ENCODE results near the gene RARG.
A peak's percentile ranks its signal among the peaks of the same experiment; 100 is the strongest.

RARG gene

DNA sequence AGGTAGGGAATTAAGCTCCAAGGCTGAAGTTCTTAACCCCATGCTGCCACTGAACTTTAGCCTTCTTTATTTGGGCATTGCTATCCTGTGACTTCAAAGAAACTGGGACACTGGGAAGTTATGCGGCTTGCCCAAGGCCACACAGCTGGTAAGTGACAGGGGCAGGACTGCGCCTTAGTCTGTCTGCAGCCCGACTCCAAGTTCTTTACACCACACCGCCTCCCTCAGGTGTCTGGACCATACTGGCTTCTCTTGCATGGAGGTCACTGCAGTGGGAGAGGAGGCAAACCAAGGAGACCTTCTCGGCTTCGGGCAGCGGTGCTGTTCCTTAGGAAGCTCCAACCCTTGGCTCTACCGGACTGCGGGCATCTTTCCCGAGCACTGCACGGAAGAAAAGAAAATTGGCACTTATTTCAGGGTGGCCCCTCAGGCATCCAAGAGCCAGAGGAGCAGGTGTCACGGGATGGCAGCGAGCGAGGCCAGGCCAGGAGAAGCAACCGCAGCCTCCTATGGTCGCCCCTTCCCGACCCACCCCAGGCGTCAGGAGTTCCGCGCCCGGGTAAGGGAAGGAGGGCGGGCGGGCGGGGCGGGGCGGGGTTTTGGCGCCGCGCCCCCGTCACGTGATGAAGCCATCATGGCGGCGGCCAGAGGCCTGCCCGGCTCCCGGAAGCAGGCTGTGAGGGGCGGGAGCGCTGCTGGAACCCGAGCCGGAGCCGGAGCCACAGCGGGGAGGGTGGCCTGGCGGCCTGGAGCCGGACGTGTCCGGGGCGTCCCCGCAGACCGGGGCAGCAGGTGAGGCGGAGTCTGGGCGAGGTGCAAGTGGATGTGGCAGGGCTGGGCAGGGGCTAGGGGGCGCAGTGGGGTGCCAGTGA is 19.7 kb upstream of the RARG start (continued):
- TF ChIP-seq HOXA7 (CRISPR knock-in tag; IDR thresholded peaks at IDR 0.05; ENCODE audit: borderline replicate concordance) (no peak), ZNF555 (tag by site-specific recombination; conservative IDR thresholded peaks at IDR 0.05) (no peak), ZNF558 (tag by site-specific recombination; IDR thresholded peaks at IDR 0.05) (no peak; the same call in 1 of the 2 replicates), ZNF610 (tag by site-specific recombination; IDR thresholded peaks at IDR 0.05; ENCODE audit: borderline replicate concordance) (peak; percentile 73; the same call in 1 of the 2 replicates), ZNF394 (tag by site-specific recombination; IDR thresholded peaks at IDR 0.05; ENCODE audit: borderline replicate concordance) (no peak; the same call in 1 of the 2 replicates), ZNF48 (tag by site-specific recombination; IDR thresholded peaks at IDR 0.05) (no peak), SCRT2 (tag by site-specific recombination; IDR thresholded peaks at IDR 0.05) (0 out of 2 replicates have a peak, but pooled peaks have one; percentile 17), ZNF785 (tag by site-specific recombination; IDR thresholded peaks at IDR 0.05) (no peak), HOXC10 (CRISPR knock-in tag; IDR thresholded peaks at IDR 0.05) (no peak), ZNF596 (tag by site-specific recombination; IDR thresholded peaks at IDR 0.05) (no peak), KLF16 (tag by site-specific recombination; IDR thresholded peaks at IDR 0.05) (peak; percentile 89), ZSCAN16 (tag by site-specific recombination; IDR thresholded peaks at IDR 0.05) (no peak), ZNF146 (tag by site-specific recombination; IDR thresholded peaks at IDR 0.05) (no peak), GLI4 (tag by site-specific recombination; IDR thresholded peaks at IDR 0.05) (no peak), FEZF1 (tag by site-specific recombination; IDR thresholded peaks at IDR 0.05) (no peak), ZNF791 (tag by site-specific recombination; IDR thresholded peaks at IDR 0.05) (no peak), ZNF510 (tag by site-specific recombination; IDR thresholded peaks at IDR 0.05; ENCODE audit: insufficient replicate concordance) (no peak)
- TF ChIP-seq, protein P1, sequence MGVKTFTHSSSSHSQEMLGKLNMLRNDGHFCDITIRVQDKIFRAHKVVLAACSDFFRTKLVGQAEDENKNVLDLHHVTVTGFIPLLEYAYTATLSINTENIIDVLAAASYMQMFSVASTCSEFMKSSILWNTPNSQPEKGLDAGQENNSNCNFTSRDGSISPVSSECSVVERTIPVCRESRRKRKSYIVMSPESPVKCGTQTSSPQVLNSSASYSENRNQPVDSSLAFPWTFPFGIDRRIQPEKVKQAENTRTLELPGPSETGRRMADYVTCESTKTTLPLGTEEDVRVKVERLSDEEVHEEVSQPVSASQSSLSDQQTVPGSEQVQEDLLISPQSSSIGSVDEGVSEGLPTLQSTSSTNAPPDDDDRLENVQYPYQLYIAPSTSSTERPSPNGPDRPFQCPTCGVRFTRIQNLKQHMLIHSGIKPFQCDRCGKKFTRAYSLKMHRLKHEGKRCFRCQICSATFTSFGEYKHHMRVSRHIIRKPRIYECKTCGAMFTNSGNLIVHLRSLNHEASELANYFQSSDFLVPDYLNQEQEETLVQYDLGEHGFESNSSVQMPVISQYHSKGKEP (tag by site-specific recombination; IDR thresholded peaks at IDR 0.05): no peak
- TF ChIP-seq, protein P2, sequence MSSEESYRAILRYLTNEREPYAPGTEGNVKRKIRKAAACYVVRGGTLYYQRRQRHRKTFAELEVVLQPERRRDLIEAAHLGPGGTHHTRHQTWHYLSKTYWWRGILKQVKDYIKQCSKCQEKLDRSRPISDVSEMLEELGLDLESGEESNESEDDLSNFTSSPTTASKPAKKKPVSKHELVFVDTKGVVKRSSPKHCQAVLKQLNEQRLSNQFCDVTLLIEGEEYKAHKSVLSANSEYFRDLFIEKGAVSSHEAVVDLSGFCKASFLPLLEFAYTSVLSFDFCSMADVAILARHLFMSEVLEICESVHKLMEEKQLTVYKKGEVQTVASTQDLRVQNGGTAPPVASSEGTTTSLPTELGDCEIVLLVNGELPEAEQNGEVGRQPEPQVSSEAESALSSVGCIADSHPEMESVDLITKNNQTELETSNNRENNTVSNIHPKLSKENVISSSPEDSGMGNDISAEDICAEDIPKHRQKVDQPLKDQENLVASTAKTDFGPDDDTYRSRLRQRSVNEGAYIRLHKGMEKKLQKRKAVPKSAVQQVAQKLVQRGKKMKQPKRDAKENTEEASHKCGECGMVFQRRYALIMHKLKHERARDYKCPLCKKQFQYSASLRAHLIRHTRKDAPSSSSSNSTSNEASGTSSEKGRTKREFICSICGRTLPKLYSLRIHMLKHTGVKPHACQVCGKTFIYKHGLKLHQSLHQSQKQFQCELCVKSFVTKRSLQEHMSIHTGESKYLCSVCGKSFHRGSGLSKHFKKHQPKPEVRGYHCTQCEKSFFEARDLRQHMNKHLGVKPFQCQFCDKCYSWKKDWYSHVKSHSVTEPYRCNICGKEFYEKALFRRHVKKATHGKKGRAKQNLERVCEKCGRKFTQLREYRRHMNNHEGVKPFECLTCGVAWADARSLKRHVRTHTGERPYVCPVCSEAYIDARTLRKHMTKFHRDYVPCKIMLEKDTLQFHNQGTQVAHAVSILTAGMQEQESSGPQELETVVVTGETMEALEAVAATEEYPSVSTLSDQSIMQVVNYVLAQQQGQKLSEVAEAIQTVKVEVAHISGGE (tag by site-specific recombination; conservative IDR thresholded peaks at IDR 0.05; ENCODE audit: low read depth): peak; percentile 70
- TF ChIP-seq, protein P3, sequence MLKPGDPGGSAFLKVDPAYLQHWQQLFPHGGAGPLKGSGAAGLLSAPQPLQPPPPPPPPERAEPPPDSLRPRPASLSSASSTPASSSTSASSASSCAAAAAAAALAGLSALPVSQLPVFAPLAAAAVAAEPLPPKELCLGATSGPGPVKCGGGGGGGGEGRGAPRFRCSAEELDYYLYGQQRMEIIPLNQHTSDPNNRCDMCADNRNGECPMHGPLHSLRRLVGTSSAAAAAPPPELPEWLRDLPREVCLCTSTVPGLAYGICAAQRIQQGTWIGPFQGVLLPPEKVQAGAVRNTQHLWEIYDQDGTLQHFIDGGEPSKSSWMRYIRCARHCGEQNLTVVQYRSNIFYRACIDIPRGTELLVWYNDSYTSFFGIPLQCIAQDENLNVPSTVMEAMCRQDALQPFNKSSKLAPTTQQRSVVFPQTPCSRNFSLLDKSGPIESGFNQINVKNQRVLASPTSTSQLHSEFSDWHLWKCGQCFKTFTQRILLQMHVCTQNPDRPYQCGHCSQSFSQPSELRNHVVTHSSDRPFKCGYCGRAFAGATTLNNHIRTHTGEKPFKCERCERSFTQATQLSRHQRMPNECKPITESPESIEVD (tag by site-specific recombination; IDR thresholded peaks at IDR 0.05): no peak
- TF ChIP-seq, protein P4, sequence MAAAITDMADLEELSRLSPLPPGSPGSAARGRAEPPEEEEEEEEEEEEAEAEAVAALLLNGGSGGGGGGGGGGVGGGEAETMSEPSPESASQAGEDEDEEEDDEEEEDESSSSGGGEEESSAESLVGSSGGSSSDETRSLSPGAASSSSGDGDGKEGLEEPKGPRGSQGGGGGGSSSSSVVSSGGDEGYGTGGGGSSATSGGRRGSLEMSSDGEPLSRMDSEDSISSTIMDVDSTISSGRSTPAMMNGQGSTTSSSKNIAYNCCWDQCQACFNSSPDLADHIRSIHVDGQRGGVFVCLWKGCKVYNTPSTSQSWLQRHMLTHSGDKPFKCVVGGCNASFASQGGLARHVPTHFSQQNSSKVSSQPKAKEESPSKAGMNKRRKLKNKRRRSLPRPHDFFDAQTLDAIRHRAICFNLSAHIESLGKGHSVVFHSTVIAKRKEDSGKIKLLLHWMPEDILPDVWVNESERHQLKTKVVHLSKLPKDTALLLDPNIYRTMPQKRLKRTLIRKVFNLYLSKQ (tag by site-specific recombination; IDR thresholded peaks at IDR 0.05; ENCODE audit: borderline replicate concordance): no peak
- TF ChIP-seq, protein P5, sequence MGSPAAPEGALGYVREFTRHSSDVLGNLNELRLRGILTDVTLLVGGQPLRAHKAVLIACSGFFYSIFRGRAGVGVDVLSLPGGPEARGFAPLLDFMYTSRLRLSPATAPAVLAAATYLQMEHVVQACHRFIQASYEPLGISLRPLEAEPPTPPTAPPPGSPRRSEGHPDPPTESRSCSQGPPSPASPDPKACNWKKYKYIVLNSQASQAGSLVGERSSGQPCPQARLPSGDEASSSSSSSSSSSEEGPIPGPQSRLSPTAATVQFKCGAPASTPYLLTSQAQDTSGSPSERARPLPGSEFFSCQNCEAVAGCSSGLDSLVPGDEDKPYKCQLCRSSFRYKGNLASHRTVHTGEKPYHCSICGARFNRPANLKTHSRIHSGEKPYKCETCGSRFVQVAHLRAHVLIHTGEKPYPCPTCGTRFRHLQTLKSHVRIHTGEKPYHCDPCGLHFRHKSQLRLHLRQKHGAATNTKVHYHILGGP (tag by site-specific recombination; IDR thresholded peaks at IDR 0.05): no peak
- TF ChIP-seq, protein P6, sequence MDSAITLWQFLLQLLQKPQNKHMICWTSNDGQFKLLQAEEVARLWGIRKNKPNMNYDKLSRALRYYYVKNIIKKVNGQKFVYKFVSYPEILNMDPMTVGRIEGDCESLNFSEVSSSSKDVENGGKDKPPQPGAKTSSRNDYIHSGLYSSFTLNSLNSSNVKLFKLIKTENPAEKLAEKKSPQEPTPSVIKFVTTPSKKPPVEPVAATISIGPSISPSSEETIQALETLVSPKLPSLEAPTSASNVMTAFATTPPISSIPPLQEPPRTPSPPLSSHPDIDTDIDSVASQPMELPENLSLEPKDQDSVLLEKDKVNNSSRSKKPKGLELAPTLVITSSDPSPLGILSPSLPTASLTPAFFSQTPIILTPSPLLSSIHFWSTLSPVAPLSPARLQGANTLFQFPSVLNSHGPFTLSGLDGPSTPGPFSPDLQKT (IDR thresholded peaks at IDR 0.05; ENCODE audit: borderline replicate concordance, low read depth, low read length): no peak
- TF ChIP-seq, protein P7, sequence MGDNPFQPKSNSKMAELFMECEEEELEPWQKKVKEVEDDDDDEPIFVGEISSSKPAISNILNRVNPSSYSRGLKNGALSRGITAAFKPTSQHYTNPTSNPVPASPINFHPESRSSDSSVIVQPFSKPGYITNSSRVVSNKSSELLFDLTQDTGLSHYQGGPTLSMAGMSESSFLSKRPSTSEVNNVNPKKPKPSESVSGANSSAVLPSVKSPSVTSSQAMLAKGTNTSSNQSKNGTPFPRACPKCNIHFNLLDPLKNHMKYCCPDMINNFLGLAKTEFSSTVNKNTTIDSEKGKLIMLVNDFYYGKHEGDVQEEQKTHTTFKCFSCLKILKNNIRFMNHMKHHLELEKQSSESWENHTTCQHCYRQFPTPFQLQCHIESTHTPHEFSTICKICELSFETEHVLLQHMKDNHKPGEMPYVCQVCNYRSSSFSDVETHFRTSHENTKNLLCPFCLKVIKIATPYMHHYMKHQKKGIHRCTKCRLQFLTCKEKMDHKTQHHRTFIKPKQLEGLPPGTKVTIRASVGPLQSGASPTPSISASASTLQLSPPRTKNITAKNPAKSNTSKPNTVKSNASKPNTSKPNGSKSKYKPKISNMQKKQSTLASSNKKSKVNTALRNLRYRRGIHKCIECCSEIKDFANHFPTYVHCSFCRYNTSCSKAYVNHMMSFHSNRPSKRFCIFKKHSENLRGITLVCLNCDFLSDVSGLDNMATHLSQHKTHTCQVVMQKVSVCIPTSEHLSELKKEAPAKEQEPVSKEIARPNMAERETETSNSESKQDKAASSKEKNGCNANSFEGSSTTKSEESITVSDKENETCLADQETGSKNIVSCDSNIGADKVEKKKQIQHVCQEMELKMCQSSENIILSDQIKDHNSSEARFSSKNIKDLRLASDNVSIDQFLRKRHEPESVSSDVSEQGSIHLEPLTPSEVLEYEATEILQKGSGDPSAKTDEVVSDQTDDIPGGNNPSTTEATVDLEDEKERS (tag by site-specific recombination; IDR thresholded peaks at IDR 0.05): no peak

Measured in HEK293 (cell line).